ENCODE data around the gene VWF. TPM values are rescaled to one million over a fixed set of nuclear protein-coding genes. Genes with fewer than 3 reads are reported as not detected.

Gene VWF
- total RNA-seq = 100 to 1,000 TPM in 1 of 4 donors, 10 to 100 TPM in 3; 34.3 to 107 (median 50.3) TPM

DNA sequence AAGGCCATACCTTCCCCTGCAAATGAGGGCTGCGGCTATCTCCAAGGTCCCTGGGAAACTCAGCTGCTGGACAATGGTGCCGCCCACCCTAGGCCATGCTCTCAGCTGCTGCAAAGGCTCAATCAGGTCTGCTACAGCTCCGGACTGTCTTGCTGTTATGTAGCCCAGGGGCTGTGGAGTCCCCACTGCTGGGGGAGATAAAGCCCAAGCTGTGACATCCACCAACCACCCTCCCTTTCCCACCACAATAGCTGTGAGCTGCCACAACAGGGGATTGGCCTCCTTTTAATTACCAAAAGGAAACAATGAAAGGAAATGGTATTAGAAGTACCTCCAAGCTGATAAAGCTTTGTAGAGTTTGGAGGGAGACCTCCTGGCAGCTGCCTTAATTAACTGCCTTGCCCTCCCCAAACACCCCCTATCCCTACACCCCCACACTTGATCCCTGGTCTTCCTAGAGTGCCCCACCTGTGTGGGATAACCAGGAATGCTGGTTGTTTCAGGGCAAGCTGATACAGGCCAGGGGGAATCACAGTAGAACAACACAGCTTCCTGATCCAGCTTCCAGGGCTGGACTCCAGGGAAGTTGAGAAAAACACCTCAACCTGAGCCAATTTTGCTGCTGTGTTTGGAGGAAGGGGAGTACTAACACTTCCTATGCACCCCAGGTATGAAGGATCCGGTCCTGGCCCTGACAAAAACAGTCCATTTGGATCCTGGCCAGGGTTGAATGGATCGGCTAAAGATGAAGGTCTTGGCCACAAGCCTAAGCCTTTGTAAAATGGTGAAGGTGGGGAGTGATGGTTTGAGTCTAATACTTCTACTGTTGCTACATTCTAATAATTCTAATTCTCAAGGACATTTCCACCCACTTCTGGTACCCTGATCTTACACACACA lies at the start of gene VWF:
Gene VWF (minus strand): TSS at position 260 of the 899 bp plus-strand sequence. CDS start 1,474 bp downstream, outside the sequence.
- 66 to 67% methylated on average over 5 of the region's 5 CpGs for WGBS, 2 donors
- intact Hi-C loops (cut with DNase I; ENCODE audit: low total_unique reads) = no loop called here
- no peak within 1 kb of the TSS for H3K4me3 ChIP-seq (ENCODE audit: low read depth, poor library complexity, severe bottlenecking)
- DNase-seq (ENCODE audit: low spot score in 2 of 2) = peak in 1 of 2 donors; percentile 75
- TF ChIP-seq CTCF (IDR thresholded peaks at IDR 0.05) (no peak), POLR2A (IDR thresholded peaks at IDR 0.05) (no peak)

GRCh38 chr12:6172862-6173261 lies 48.4 kb upstream of the VWF start:
- DNase-seq (ENCODE audit: low spot score in 2 of 2) = no peak
- TF ChIP-seq CTCF (IDR thresholded peaks at IDR 0.05) = no peak
- no peak for TF ChIP-seq POLR2A (IDR thresholded peaks at IDR 0.05)
- 92 to 94% methylated on average over 4 of the region's 4 CpGs for WGBS, 2 donors
- no peak overlapping the region for H3K4me3 ChIP-seq (ENCODE audit: low read depth, poor library complexity, severe bottlenecking)
- intact Hi-C loops (cut with DNase I; ENCODE audit: low total_unique reads) = no loop called here

DNA sequence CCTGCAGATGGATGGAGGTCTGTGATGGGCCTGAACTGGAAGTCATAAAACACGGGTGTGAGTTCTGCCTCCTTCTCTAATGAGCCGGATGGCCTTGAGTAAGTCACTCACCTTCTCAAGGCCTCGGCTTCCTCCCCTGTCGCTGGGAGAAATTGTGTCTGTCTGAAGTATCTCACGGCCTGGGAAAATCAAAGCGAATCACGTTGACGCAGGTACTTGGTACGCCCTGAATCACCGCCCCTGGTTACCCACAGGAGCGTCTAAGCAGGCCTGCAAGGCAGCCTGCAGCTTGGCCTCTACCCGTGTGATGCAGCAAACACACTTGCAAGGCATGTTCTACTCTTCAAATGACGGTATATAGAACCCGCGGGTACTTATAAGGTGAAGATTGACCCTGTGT lies 47.6 kb upstream of the VWF start:
- intact Hi-C loops (cut with DNase I; ENCODE audit: low total_unique reads) = no loop called here
- TF ChIP-seq CTCF (IDR thresholded peaks at IDR 0.05) (no peak), POLR2A (IDR thresholded peaks at IDR 0.05) (no peak)
- WGBS, 2 donors = 93 to 96% methylated on average over 15 of the region's 15 CpGs
- DNase-seq (ENCODE audit: low spot score in 2 of 2) = no peak
- H3K4me3 ChIP-seq (ENCODE audit: low read depth, poor library complexity, severe bottlenecking) = no peak overlapping the region

DNA sequence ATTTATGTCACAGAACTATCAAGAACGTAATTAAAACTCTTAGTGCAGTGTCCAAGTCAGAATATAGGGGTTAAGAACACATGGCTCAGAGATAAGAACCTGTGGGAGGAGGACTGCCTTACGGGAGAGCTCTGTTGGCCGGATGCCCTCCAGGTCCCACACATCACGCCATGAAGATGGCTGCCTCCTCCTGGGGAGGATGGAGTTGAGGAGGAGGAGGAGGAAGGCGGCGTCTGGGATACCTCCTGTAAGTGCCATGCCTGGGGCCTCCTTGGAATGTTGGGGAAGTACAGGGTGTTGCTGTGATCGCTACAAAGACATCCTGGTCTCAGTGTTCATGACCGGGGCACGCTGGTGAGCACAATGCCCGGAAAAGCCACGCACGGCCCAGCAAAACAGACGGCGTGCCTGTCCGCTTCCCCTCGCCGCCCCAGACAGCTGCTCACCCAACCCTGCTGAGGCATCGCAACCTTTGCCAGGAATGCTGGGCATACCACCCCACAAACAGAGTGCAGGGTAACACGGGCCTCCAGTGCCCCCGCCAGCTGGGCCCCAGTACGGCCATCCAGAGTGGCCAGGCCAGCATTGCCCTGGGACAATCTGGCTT lies 47.0 kb upstream of the VWF start:
- 79 to 86% methylated on average over 21 of the region's 21 CpGs for WGBS, 2 donors
- intact Hi-C loops (cut with DNase I; ENCODE audit: low total_unique reads) = no loop called here
- DNase-seq (ENCODE audit: low spot score in 2 of 2) = peak in 1 of 2 donors; percentile 87
- no peak for TF ChIP-seq POLR2A (IDR thresholded peaks at IDR 0.05)
- no peak for TF ChIP-seq CTCF (IDR thresholded peaks at IDR 0.05)
- H3K4me3 ChIP-seq (ENCODE audit: low read depth, poor library complexity, severe bottlenecking) = no peak overlapping the region

- intact Hi-C loops (cut with DNase I; ENCODE audit: low total_unique reads) = no loop called here
- H3K4me3 ChIP-seq (ENCODE audit: low read depth, poor library complexity, severe bottlenecking) = no peak overlapping the region
- DNase-seq (ENCODE audit: low spot score in 2 of 2) = peak in 1 of 2 donors; percentile 81
- TF ChIP-seq POLR2A (IDR thresholded peaks at IDR 0.05) = no peak
- WGBS, 2 donors = 45 to 51% methylated on average over 17 of the region's 17 CpGs
Measured at GRCh38 chr12:6167327-6168280, 43.1 kb upstream of the VWF start.
